Neural cell (in vitro differentiated cells): ENCODE results near the gene PTPRN2.

Experiments
- CTCF ChIP-seq: fragments of 450-650 bp; IDR thresholded peaks from 2 replicates; pipeline ENCODE4 v1.5.1; 2014; ENCODE audit warnings: antibody characterized with exemption, mild to moderate bottlenecking, moderate library complexity; ENCODE audit not compliant: poor library complexity, severe bottlenecking
- EP300 ChIP-seq: fragments of 450-650 bp; conservative IDR thresholded peaks from 2 replicates; pipeline ENCODE4 v1.6.1; 2014; ENCODE audit warnings: antibody characterized with exemption, mild to moderate bottlenecking, moderate library complexity; ENCODE audit not compliant: poor library complexity, severe bottlenecking
- MXI1 ChIP-seq: fragments of 450-650 bp; conservative IDR thresholded peaks from 2 replicates; pipeline ENCODE4 v1.6.1; 2014; ENCODE audit warnings: antibody characterized with exemption, mild to moderate bottlenecking; ENCODE audit not compliant: poor library complexity, severe bottlenecking

GRCh38 chr7:158424531-158424930 lies 163.1 kb downstream of the PTPRN2 start:
- TF ChIP-seq CTCF (no peak), MXI1 (no peak), EP300 (no peak)
